ENCODE data around the gene FOXO3.
A peak's percentile ranks its signal among the peaks of the same experiment; 100 is the strongest.

FOXO3 gene

DNA sequence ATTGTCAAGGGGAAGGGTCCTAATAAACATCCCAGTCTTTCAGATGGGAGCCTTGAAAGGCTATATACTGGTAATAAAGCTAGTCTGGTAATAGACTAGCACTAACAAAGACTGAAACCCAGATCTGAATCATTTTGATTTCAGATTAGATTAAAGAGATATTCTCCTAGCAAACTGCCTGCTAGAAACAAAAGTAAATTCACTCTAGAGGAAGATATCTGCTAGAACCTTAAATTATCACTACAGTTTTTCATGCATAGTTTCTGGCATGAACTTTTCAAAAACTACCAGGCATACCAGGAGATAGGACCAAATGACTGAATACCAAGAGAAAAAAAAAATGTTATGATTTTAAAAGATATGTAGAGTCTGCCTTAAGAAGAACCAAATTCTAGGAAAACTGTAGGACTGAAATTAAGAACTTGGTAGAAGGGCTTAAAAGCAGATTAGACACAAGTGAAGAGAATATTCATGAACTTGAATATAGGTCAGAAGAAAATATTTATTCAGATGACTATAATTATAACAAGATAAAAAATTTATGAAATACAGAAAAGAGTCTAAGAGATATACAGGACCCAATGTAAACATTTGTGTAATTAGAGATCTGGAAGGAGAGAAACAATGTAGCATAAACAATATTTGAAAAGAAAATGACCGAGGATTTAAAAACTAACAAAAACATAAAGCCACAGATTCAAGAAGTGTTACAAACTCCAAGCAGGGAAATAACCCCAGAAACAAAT is 141.6 kb downstream of the FOXO3 start:
- no peak for DNase-seq
- TF ChIP-seq POLR2A (IDR thresholded peaks at IDR 0.05; ENCODE audit: low read length) (no peak), GATA1 (IDR thresholded peaks at IDR 0.05; ENCODE audit: low read depth, low read length) (no peak)

DNA sequence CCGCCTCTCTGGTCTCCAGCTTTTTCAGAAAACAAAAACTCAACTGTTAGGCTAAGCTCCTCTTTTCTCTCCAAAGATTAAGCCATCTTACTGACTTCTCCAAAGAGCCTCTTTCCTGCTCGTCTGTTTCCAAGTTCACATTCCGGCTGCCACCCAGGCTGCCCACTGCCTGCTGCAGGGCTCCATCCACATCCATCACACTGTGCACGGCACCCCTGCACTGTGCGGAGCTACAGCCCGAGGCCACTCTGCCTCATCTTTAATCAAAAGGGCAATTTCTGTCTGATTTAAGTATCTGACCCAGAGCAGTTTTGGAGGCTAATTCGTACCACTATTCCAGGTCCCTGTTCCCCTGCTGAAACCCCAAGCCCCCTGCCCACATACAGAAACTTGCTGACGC is 145.9 kb downstream of the FOXO3 start:
- TF ChIP-seq GATA1 (IDR thresholded peaks at IDR 0.05; ENCODE audit: low read depth, low read length) = no peak
- no peak for TF ChIP-seq POLR2A (IDR thresholded peaks at IDR 0.05; ENCODE audit: low read length)

DNA sequence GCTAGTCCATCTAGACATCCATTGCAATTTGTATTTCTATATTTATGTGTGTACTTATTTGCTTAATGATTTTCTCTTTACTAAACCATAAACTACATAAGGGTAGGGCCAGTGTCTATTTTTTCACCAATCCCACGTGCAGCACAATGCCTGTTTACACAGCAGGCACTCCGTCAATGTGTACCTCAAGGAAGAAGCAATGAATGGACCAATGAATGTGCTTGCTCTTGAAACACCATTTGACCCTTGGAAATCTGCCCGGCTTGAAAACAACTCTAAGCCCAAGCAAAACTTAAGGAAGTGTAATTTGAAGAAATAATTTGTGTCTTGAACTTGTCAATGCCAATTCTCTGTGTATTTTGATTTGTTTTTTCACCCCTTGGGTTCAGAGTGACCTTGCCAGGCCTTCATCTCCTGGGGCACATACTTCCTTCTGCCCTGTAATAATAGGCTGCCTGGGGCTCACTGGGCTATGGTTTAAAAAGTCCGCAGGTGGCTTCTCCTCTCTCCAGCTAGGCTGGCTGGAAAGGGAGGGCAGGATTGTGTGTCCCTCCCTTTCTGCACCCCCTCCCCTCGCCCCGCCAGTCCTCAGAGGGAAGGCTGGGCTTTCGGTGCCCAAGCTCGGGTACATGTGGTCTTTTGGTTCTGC is 146.7 kb downstream of the FOXO3 start:
- TF ChIP-seq POLR2A (IDR thresholded peaks at IDR 0.05; ENCODE audit: low read length) (no peak), GATA1 (IDR thresholded peaks at IDR 0.05; ENCODE audit: low read depth, low read length) (no peak)
- no peak for DNase-seq

More for the DNA sequence above, 145.9 kb downstream of the FOXO3 start:
- no peak for DNase-seq

DNA sequence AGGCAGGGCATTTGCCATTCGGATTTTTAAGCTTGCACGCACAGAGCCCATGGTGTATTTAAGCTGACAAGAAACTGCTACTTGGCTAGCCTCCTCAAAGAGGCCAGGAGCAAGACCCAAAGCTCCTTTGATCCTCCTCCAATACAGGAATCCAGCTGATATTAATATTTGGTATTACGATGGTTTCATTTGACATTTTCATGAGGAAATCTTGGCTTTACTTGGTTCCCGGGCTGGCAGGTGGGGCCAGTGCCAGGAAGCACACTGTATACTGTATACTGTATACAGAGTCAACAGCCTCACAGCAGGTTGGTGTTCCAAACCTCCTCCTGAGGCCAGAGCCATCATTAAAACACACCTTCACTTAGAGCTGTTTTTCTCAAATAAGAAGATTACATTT is 149.3 kb downstream of the FOXO3 start:
- DNase-seq = no peak
- TF ChIP-seq GATA1 (IDR thresholded peaks at IDR 0.05; ENCODE audit: low read depth, low read length) = no peak
- TF ChIP-seq POLR2A (IDR thresholded peaks at IDR 0.05; ENCODE audit: low read length) = no peak

DNA sequence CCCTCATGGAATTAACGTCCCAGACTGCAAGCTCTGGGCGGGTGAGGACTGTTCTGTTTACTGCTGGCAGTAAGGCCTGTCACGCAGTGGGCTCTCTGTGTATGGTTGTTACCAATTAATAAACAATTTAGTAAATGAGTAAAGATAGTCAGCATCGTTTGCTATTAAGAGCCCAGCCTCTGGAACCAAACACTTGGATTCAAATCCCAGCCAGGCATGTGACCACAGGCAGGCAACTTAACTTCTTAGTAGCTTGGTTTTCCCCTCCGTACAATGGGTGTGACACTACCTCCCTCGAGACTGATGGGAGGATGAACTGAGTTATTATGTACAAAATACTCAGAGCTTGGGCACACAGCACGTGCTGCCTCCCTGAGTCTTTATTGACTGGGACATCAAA is 149.8 kb downstream of the FOXO3 start:
- TF ChIP-seq POLR2A (IDR thresholded peaks at IDR 0.05; ENCODE audit: low read length) (no peak), GATA1 (IDR thresholded peaks at IDR 0.05; ENCODE audit: low read depth, low read length) (no peak)
- no peak for DNase-seq

DNA sequence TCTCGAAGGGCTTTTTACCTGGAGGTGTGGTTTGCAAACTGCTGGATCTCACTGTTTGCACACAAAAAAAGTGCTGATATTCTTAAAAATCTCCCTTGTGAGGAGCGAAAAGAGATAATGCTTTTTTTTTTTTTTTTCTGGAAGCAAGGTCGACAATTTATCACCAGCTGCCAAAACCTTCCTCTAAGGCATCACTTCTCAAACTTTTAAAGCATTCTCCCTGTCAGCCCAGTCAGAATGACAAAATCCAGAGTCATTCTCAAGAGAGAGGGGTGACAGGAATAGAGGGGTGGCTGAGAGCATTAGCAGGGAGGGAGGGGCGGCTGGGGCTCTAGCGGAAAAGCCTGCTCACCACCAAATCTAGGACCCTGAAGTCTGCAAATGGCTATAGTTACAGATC is 150.4 kb downstream of the FOXO3 start:
- no peak for DNase-seq
- no peak for TF ChIP-seq GATA1 (IDR thresholded peaks at IDR 0.05; ENCODE audit: low read depth, low read length)
- no peak for TF ChIP-seq POLR2A (IDR thresholded peaks at IDR 0.05; ENCODE audit: low read length)

DNA sequence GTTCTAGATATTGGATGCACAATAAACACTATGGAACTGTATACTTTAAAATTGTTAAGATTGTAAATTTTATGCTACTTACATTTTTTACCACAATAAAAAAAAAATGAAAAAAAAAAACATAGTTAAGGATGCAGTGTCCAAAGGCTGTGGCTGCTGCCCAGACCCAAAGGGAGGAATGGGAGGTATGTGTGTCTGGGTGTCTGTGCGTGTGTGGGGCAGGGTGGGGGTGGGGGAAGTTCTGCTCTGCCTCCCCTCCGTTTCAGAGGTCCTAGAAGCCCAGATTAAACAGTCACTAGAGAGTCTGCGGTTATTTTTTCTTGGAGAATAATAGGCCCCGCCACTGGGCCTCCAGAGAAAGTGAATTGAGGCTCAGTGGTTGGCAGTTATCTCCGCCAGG is 151.1 kb downstream of the FOXO3 start:
- TF ChIP-seq POLR2A (IDR thresholded peaks at IDR 0.05; ENCODE audit: low read length) = no peak
- TF ChIP-seq GATA1 (IDR thresholded peaks at IDR 0.05; ENCODE audit: low read depth, low read length) = no peak
- DNase-seq = no peak

DNA sequence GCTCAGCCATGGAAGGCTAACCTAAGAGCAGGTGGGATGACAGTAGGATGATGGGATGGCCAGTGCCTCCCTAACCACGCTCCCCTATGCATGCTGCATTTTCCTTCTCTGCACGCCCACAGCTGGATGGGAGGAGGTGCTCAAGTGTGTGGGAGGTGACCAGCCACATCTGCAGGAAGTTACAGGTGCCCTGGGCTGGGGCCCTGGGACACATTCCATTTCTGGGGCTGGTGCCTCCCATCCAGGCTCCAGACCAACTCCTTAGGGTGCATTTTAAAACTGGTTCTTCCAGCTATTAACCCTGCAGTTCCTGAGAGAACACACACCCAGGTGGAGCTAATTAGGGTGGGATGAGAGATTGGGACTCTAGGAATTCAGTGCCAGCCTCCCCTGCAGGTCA is 152.2 kb downstream of the FOXO3 start:
- TF ChIP-seq POLR2A (IDR thresholded peaks at IDR 0.05; ENCODE audit: low read length) (no peak), GATA1 (IDR thresholded peaks at IDR 0.05; ENCODE audit: low read depth, low read length) (no peak)
- DNase-seq = no peak

DNA sequence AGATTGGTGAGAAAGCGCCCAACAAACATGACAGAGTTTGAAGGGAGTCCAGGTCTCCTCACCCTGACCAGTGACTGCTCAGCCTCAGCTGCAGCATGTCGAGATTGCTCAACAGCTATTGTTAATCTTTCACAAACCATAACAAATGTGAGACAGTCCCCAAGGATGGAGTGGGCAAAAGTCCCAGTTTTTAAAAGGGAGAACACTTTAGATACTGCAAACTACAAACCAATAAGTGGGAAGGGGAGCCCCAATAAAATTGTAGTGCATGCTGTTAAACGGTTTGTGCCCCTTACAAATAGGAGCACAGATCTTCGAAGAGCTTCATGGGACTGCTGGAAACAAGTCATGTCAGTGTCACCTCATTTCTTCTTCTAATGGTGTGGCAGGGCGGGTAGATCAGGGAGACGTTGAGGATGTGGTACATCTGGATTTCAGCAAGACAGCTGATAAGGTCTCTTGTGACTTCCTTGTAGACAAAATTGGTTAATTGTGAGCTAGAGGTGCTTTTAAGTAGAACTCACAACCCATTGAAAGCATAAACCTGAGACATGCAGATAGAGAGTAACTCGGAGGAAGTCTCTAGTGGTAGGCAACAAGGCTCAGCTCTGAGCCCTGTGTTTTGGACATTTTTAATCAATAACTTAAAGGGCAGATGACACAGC is 153.5 kb downstream of the FOXO3 start:
- TF ChIP-seq GATA1 (IDR thresholded peaks at IDR 0.05; ENCODE audit: low read depth, low read length) (no peak), POLR2A (IDR thresholded peaks at IDR 0.05; ENCODE audit: low read length) (no peak)
- peak; percentile 18 to 20 for DNase-seq

DNA sequence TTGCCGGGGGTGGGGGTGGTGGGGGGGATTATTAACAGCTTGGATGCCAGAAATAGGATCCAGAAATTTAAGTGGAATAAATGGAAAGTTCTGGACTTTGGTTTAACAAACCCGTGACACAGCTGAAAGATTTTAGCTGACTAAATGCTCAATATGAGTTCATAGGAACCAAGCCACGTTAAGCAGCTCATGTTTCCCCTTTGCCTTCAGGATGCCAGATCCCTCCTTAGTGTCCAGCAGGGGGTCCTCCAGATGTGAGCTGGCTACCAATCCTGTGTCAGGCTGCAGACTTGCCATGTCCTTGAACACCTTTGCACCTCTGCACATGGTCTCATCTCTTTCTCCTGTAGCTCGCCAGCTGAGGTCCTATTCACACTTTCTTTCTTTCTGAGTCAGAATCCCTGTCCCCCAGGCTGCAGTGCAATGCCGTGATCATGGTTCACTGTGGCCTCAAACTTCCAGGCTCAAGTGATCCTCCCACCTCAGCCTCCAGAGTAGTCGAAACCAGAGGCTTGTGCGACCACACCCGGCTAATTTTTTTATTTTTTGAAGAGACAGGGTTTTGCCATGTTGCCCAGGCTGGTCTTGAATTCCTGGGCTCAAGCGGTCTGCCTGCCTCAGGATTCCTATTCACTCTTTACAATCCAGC is 154.2 kb downstream of the FOXO3 start:
- peak in 1 of 2 experiments; percentile 21 for DNase-seq
- TF ChIP-seq POLR2A (IDR thresholded peaks at IDR 0.05; ENCODE audit: low read length) (no peak), GATA1 (IDR thresholded peaks at IDR 0.05; ENCODE audit: low read depth, low read length) (no peak)

DNA sequence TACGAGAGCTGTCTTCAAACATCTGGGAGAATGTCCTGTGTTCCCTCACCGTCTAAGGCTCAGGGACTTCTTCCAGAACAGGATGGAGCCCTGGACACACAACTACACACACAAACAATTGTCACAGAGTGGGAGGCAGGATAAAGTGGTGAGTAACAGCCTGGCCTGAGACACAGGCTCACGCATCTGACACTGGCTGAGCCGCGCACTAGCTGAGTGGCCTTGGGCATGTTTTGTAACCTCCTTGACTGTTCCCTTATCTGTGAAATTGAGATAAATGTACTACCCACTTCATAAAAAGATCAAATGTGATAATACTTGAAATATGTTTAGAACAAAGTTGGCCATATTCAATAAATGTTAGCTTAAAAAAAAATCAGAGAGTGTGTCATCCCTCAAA is 155.1 kb downstream of the FOXO3 start:
- TF ChIP-seq GATA1 (IDR thresholded peaks at IDR 0.05; ENCODE audit: low read depth, low read length) (no peak), POLR2A (IDR thresholded peaks at IDR 0.05; ENCODE audit: low read length) (no peak)
- no peak for DNase-seq

DNA sequence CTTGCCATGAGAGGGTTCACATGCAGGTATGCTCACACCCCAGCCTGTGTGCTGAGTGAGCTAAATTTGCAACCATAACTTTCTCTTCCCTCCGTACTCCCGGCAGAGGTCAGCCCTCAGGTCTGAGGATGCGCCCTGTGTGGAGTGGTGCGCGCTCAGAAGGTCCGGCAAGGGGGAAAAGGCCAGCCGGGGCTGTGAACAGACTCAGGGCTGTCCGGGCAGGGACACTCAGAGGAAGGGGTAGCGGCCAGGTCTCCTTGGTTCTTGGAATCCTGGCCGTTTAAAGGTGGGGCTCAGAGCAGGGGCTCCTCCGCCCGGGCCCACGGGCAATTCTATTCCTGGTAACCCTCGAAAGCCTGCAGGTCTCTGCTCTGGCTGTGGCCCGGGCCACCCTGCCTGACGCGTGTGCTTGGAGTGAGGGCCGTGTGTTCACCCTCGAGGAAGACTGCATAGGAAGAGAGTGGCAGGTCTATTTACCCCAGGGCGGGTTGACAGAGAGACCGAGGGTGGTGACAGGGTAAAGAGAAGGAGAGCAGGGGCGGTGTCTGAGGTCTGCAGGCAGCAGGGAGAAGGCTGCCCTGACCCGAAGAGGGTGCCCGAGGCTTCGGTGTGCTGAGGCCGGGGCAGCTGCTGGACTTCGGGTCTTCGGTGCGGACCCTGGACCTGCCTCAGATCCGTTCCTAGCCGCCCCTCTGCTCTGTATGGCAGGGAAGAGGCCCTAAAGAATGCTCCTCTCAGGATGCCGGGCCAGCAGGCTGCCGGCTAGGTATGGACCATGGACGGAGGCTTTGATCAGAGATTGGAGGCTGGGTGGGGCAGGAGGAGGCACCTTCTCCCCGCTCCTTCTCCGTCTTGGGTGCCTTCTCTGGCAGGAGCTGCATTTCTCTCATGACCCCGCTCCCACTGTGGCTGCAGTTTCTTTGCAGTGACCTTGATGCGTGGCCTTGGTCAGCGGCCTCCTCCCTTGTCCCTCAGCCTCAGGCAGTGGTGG is 156.4 kb downstream of the FOXO3 start:
- TF ChIP-seq GATA1 (IDR thresholded peaks at IDR 0.05; ENCODE audit: low read depth, low read length) = no peak
- TF ChIP-seq POLR2A (IDR thresholded peaks at IDR 0.05; ENCODE audit: low read length) = no peak
- DNase-seq = no peak

DNA sequence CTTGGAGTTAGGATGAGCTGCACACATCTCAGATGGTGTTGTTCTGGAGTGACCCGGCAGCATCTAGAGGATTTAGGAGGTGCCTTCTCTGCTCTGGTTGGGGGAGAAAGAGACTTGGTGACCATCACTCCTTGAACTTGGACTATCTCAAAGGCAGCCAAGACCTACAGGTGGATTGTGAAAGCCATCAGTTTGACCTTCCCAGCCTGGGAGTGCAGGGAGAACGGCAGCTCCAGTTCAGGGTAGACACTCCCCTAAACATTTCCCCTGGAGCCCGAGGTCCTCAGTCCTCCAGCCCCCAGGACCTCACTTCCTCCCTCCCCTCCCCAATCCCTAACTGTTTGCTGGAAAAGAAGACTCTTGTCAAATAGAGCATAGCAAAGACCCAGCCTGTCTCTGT is 158.8 kb downstream of the FOXO3 start:
- no peak for DNase-seq
- TF ChIP-seq GATA1 (IDR thresholded peaks at IDR 0.05; ENCODE audit: low read depth, low read length) = no peak
- no peak for TF ChIP-seq POLR2A (IDR thresholded peaks at IDR 0.05; ENCODE audit: low read length)

Data from erythroblast (primary cell).